NCI-H446 (cell line): ENCODE data around the gene SH3GLB1.

ENCODE experiments used
- DNase-seq, 2 experiments: peaks; one replicate each; lab custom pipeline; 2025; lab: John Stamatoyannopoulos, UW

Gene SH3GLB1

DNA sequence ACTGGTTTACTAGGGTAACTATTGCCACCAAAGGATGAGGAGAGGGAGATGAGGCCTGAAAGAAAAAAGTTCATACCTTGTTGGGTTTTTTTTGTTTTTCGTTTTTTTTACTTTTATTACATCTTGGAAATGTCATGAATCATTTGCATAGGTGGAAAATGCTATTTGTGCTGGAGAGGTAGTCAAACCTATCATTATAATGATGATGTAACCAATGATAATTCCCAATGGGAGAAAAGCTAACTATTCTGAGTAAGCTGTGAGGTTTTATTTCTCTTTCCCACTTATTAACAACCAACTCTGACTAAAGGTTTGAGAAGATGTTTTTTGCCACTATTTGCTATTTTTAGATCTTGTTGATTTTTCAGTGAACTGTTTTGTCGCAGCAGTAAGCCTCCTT is 29.0 kb downstream of the SH3GLB1 start:
- DNase-seq = no peak

DNA sequence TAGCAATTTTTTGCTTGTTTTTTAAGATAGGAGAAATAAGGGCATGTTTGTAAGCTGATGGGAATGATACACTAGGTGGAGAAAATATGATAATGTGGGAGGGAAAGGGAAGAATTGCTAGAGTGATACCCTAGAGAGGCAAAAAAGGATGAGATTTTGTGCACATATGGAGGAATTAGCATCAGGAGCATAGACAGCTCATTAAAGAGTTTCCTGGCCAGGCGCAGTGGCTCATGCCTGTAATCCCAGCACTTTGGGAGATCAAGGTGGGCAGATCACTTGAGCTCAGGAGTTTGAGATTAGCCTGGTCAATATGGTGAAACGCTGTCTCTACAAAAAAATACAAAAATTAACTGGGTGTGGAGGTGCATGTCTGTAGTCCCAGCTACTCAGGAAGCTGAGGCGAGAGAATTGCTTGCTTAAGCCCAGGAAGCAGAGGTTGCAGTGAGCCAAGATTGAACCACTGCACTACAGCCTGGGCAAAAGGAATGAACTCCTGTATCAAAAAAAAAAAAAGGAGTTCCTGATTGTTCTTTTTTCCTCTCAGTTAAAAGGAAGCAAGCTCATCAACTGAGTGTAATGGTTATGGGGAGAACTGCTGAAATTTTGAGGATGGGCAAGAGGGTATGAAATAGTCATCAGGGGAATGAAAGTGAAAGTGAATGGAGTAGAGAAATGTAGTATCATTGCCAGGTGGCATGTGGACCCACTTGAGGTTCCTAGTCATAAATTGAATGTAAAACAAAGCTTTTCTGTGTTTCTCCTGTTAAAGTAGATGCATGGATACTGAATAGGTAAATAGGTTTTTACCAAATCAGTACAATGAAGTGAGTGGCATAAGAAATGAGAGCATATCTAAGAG is 35.5 kb downstream of the SH3GLB1 start:
- DNase-seq = no peak

DNA sequence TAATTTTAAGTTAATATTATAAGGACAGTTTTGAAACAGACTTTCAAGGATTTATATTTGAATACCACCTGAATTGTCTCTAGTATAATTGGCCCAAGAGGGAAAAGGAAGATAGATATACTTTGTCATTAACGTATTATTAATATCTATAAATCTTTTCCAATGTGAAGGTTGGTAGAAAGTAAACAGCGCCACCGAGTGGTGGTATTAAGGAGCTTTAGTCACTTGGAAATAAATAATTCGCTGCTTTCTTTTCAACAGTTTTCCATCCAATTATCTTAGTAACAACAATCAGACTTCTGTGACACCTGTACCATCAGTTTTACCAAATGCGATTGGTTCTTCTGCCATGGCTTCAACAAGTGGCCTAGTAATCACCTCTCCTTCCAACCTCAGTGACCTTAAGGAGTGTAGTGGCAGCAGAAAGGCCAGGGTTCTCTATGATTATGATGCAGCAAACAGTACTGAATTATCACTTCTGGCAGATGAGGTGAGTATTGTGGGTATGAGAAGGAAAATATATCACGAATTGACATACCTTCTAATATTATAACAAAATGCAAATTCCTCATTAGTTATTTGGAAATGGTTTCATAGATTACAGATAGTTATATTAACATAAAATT is 37.7 kb downstream of the SH3GLB1 start:
- peak; percentile 39 to 45 for DNase-seq

DNA sequence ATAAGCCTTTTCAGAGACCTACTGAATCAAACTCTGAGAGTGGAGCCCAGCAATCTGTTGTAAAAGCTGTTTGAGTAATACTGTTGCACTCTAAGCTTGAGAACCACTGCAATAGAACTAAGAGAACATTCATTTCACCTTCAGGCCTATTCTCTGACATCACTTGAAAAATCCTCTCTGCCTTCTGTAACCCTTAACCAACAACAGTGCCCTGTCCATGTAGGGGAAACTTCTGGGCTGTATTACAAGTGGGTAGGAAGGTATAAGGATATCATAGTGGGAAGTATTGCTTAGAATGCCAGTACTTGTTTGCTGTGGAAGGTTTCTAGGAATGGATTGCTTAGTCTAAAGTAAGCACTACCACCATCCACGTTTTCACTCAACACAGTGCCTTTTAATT is 42.9 kb downstream of the SH3GLB1 start:
- DNase-seq = no peak

DNA sequence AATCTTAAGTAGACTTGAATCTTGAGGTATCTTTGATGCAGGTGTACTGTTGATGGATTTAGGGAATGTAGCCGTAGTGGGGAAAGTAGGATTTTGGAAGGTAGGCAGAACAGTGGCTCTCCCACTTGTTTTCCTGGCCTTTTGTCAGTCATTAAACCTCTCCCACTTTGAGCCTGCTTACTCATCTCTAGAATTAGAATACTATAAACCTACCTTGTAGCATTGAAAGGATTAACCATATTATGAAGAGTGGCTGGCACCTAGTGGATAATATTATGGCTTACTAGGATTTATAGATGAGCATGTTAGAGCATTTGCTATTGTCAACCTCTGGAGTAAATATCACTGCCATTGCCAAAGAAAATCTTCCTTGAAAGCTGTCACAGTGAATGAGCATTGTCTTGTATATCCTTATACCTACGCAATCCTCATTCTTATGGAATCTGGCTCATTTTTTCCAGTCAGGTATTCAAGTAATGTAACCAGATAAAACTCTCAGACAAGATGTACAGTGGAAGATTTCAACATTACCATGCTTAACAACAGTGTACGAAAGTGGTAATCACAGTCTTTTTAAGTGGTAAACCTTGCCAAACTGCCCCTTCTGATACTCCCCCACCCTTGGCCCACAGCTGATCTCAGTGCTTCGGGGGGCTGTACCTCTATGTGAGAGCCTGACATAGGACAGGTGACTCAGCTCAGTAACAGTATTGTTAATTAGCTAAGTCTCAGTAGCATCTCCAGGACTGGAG is 44.4 kb downstream of the SH3GLB1 start:
- no peak for DNase-seq

DNA sequence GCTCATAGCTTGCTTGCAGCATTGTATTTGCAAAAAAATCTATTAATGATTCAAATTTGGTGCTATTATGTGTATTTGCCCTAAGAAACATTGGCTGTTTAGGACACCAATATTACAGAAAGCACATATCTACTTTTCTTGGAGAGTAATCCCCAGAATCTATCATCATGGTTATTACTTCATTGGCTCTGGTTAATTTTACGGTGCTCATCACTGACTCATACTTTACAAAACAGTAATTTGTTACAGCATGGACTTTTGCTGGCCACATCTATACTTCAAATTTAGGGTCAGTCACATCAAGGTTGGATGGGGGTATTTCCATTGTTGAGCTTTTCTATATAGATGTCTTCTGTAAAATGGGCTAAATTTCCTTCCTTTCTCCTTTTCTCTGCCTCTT is 45.7 kb downstream of the SH3GLB1 start:
- no peak for DNase-seq

DNA sequence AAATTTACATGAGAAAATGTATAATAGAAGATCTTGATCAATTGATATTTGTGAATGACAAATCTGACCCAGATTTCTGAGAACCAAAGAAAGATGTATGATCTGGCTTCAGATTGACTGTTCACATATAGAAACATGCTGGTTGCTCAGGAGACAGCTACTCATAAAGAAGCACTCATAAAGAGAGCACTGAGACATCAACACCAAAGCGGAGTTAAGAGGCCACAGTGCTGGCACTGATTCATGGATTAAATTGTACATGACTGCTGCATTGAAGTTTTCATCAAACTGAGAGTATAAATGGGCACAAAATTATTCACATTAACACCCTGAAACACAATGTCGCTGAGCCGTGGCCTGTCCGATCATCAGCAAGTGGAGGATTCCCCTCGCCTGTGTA is 46.2 kb downstream of the SH3GLB1 start:
- DNase-seq = no peak

DNA sequence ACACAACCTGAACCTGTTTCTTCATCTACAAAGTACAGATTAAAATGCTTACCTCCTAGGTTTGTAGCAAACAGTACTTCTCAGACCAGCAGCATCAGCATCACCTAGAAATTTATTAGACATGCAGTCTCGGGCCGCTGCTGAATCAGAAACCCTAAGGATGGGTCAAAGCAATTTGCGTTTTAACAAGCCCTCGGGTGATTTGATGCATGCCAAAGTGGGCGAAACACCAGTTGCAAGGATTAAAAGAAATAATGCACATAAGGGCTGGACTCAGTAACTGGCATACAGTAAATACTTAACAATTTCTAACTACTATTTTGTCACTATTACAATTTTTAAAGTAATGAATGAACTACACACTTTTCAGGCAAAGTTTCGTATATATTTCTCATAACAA is 47.5 kb downstream of the SH3GLB1 start:
- no peak for DNase-seq

DNA sequence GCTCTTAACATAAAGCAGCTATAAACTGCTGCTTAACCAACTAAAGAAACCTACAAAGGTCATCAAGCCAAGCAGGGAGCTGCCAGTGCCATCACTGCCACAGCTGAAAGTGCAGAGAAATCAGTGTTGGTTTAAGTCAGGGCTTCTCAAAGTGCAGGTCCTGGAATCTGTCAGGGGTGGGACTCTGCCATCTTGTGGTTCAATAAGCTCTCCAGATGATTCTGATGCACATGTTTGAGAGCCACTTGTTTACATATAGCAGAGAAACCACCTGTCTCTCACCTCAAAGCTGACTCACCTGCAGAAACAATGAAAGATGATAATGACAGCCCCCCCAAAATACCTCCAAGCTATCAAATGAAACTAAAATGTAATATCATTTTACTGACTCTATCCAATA is 49.3 kb downstream of the SH3GLB1 start:
- peak in 1 of 2 experiments; percentile 12 for DNase-seq

DNA sequence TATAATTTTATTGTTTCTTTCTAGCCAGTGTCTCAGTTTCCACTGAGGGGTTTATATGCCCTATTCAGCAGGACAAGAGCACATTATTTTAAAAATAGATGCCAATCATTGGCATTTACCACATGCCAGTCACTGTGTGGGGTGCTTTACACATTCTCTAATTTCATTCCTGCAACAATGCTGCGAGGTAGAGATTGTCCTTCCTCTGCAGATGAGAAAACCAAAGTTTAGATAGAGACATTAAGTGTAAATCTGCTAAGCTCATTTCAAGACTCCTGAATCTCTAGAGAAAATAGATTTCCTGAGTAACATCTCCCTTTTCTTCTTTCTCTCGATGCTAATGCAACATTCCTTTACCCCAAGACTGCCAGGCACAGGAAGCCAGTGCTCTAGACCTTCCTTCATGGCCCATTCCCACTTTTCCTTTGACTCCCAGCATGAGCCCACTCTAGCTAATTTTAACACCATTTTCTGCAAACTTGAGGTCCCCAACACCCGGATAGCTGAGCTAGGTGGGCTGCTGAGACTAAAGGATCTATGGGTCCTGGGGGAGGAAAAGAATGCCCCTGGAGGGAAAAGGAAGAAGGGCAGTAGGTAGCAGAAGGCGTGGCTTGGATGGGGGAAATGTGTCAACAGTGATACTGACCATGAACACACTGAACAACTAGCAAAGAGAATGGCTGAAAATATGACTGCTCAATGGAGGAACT is 50.0 kb downstream of the SH3GLB1 start:
- DNase-seq = no peak

DNA sequence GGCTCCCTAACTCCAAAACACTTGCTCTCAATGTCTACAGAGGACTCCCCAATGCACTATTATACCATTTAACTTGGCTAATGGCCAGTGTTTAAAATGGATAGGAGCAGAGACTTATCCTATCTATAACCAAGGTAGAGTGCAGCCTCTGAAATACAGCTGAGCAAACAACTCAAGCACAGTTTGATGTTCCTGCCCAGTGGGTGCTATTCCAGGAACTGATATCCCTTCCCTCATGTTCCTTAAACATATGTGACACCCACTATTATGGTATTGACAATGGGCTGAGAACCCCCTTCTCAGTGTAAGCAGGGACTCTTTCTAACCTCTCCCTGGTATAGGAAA is 51.7 kb downstream of the SH3GLB1 start:
- no peak for DNase-seq

DNA sequence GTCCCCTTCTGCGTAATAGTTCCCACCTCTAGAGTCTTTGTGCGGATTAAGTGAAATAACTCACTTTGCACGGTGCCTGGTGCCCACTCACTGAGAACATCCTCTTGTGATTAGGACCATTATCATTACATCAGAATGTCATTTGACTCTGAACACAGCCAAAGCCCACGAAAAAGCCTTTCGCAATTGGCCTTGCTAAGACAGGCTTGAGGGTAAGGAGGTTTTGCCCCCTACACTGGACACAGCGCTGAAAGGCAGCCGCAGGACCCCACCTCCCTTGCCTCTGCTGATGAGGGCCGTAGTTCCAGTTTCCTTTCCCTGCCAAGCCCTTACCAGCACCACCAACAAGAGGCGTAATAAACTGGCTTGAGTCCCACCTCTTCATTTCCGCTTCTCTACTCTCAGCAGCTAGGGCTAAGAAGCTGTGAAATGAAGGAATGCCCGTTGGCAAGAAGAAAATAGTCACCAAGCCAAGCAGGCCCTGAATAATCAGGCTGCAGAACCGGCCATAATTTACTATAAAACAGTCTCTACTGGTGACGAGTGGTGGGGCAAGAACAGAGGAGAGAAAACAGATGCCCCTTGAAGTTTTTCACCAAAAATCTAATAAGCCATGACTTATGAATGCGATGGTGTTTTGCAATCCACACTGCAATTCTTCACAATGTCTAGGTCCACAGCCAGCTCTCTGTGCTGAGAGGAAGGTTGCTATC is 53.1 kb downstream of the SH3GLB1 start:
- peak; percentile 43 to 83 for DNase-seq

DNA sequence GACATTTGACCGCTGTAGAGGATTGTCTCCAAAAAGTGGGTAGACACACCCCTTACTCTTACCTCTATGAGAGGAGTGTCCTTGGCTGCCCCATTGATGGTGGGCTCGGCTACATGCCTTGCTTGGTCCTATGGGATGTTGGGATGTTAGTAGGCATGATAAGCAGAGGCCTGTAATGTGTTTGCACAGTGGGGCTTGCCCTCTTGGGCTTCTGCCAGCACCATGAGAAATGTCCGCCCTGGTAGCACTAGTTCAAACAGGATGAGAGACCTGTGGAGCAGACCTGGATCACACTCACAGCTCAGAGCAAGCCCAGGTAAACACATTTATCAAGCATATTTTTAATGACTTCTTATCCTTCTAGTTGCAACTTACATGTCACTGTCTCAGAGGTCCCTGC is 54.2 kb downstream of the SH3GLB1 start:
- DNase-seq = no peak

DNA sequence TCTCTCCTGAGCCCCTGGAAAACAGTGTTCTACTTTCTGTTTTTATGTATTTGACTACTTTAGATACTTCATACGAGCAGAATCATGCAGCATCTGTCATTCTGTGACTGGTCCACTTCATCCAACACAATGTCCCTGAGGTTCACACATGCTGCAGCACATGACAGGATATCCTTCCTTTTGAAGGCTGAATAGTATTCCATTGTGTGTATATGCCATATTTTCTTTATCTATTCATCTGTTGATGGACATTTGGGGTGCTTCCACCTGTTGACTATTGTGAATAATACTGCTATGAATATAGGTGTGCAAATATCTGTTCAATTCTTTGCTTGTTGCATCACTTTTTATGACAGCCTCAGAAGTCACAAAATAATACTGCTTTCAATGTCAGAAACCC is 55.8 kb downstream of the SH3GLB1 start:
- no peak for DNase-seq

DNA sequence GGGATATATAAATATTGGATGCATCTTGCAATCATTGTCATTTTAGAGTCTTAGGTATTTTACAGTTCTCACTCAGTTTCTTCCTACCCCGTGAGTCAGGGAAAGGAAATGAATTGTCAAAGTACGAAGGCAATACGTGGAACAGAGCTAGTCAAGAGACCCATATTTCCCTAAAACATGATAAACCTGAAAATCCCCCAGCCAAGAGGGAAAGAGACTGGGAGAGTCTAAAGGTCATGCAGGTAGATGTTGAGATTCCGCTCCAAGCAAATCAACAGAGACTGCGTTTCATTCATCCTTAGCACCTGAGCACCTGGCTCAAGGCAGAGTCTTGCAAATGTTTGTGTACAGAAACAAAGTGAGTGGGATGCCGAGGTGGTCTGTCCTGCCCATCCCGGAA is 58.0 kb downstream of the SH3GLB1 start:
- DNase-seq = no peak

DNA sequence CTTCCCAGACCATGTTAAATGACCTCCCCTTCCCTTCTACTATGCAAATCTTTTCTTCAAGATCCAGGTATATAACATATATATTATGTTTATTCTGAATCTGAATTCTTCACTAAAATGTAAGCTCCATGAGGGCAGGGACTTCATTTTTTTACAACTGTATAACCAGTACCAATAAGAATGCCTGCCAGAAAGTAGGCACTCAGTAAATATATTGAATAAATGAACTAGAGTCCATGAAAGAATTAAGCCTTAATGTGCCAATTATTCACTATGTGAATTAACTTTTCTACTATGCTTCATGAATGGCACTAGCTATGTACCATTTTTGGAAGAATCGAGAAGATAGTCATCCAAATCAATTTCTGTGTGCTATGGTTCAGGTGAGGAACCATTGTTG is 60.1 kb downstream of the SH3GLB1 start:
- DNase-seq = no peak

DNA sequence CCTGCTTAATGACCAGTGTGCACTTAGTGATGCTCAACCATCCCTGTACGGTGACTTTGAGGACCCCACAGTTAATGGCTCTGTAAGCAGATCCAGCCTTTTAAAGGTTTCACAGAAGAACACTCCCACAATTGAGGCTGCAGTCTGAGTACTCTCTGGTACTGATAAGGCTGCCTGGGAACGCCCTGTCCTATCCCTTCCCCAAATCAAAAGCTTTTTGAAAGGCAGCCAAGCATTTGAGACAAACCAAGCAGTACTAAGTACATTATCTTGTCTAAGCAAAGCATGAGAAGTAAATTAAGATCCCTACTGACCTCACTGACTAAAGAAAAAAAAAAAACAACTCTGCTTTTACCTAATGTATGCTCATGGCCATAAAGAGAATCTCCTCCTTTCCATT is 60.7 kb downstream of the SH3GLB1 start:
- DNase-seq = no peak

DNA sequence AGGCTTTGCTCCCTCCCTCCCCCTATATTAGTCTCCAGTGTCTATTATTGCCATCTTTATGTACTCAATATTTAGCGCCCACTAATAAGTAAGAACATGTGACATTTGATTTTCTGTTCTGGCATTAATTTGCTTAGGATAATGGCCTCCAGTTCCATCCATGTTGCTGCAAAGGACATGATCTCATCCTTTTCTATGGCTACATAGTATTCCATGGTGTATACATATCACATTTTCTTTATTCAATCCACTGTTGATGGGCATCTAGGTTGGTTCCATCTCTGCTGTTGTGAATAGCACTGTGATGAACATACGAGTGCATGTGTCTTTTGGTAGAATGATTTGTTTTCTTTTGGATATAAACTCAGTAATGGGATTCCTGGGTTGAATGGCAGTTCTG is 61.3 kb downstream of the SH3GLB1 start:
- DNase-seq = no peak

DNA sequence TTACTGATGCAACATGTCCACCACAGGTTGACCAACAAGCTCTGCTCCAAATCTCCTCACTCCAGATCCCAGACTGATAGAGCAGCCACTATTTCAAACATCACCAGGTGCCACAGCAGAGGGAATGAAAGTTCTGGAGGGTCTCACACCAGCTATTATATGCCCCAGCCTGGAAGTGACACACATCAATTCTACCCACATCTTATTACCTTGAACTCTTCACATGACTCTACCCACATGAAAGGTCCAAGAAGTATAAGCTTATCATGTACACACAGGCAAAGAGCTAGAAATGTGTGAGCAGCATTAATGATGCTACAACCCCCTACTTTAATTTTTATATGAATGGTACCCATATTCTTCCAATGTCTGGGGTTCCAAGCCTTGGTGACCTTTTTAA is 64.2 kb downstream of the SH3GLB1 start:
- DNase-seq = no peak

DNA sequence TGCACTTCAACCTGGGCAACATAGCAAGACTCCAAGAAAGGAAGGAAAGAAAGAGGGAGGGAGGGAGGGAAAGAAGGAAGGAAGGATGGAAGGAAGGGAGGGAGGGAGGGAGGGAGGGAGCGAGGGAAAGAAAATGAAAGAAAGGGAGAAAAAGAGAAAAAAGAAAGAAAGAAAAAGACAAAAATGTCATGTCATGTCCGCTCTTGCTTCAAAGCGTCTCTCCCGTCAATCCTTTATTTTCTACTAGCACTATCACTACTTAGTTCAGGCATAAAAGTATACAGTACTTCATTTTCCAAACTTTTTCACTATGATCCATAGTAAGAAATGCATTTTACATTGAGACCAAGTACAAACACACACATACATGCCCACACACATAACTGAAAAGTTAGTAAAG is 64.7 kb downstream of the SH3GLB1 start:
- DNase-seq = no peak

DNA sequence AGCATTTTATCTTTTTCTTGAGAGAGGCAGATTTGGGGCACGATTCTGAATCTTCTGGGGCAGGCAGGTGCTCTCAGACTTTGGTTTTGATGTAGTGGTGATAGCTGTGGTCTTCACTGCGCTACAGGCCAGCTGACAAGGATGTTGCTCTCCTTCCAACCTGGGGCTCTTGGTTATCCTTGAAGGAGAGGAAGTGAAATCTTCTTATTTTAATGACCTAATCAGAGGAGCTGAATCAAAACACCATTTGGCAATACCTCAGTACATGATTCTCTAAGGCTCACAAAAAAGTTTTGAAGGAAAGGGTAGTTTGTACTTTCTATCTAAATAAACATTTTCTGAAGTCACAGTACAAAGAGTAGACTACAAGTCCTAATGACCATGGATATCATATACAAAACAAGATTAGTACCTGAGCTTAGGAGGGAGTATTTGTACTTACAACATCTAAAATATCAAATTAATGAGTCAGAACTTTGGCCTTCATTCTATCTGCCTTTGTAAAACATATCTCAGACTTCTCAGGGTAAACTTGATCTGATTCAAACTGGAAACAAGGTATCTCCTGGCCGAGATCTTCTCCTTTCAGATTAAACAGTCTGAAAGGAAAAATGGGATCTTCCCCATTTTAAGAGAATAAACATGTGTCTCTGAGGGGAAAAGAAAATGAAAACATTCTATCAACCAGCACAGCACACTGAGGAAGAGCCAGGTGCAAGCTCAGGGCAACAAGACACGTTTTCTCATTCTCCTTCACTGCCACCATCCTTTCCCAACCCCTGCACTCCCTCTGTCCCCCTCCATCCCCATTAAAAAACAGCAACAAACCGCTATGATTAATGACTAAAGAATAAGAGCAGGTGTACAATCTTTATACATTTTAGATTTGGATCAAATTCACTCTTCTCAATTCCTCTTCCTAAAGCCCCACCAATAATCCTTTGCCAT is 69.2 kb downstream of the SH3GLB1 start:
- DNase-seq = no peak
